Measurements from ENCODE around the gene AVPR1B. TPM values are rescaled to one million over a fixed set of nuclear protein-coding genes. Genes with fewer than 3 reads are reported as not detected.
A peak's percentile ranks its signal among the peaks of the same experiment; 100 is the strongest.

Gene AVPR1B, protein sequence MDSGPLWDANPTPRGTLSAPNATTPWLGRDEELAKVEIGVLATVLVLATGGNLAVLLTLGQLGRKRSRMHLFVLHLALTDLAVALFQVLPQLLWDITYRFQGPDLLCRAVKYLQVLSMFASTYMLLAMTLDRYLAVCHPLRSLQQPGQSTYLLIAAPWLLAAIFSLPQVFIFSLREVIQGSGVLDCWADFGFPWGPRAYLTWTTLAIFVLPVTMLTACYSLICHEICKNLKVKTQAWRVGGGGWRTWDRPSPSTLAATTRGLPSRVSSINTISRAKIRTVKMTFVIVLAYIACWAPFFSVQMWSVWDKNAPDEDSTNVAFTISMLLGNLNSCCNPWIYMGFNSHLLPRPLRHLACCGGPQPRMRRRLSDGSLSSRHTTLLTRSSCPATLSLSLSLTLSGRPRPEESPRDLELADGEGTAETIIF
- under 1 TPM; 0.47 to 0.57 (median 0.51) TPM for polyA plus RNA-seq (ENCODE audit: insufficient read length in 4 of 4)

DNA sequence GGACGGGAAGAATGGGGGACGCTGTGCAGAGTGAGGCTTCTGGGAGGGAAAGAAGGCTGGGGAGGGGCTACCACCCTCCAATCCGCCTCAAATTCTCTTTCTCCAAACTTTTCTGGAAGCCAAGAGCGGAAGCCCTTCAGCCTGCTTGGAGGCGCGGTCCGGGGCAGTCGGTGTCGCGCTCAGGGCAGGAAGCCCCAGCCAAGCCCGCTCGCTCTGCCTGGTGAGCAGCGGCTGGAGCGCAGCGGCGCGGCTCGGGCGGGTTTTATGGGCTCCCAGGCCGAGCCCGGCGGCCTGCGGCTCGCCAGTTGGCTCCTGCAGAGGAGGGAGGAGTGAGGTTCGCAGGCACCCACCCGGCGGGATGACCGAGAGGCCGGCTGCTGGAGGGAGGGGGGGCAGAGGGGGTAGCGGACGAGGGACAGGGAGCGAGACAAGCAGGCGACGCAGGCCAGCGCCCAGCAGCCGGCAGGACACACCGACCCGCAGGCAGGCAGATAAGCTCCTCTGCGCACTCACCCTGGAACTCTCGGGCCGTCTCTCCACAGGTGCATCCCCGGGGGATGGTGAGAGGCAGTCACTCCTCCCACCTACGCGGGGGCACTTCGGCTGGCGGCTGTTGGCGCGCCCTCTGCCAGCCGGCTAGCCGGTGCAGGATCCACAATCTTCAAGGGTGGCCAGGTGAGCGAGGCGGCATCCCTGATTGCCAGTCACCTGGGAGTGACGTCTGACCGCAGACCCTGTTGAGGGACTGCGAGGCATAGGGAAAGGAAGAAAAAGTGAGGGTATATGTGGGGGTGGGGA lies at the start of gene AVPR1B:
TSS of gene AVPR1B (minus strand) at position 238 of the 798 bp plus-strand sequence. CDS start 498 bp downstream, outside the sequence.
- DNase-seq (ENCODE audit: low read depth in 4 of 4, low spot score in 3 of 4): peak; percentile 51 to 69 (median 54)

- no peak for DNase-seq (ENCODE audit: low read depth in 4 of 4, low spot score in 3 of 4)
Observed at GRCh38 chr1:206145771-206146290, 28.6 kb upstream of the AVPR1B start.

DNA sequence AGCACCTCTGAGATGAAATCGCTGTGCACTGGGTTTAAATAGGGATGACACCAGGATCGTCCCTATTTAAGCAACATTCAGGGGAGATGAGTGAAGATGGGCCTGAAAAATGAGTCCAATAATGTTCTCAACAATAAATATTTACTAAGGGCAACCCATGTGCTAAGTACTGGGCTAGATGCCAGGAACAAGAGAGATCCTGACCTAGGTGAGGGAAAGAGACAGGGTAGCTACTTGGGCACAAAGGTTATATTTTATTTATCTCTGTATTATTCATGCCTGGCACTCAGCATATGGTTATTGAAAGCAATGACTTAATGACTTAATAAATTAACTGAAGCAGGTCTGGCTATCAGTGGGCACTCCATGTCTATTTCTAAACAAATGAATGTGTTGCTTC lies 27.4 kb upstream of the AVPR1B start:
- no peak for DNase-seq (ENCODE audit: low read depth in 4 of 4, low spot score in 3 of 4)

DNA sequence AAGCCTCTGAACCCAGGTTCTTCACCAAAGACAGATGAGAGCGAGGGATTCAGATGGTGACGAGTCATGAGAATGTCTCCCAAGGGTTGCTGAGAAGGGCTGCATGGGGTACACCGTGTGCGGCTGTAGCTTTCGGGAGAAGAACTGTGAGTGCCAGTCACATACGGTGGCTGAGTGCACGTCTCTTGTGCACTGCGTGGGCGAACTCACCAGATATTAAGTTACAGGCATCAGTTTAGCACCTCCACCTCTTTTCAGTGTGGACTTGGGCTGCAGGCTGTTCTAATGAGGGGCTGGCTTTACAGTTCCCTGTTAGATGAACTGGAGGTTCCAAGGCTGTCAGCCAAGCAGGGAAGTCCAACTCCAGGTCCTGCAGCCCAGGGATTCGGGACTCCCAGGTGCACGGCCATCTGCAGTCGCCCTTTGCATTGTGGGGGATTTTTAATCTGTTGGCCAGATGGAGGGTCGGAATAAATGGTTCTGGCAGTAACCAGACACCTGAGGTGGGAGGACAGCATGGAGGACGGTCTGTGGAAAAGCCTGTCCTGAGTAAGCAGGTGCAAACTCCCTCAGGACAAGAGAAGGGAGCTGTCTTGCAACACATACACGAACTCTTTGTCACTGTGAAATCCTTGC lies 26.5 kb upstream of the AVPR1B start:
- DNase-seq (ENCODE audit: low read depth in 4 of 4, low spot score in 3 of 4): peak in 2 of 4 donors; percentile 10 to 33

- DNase-seq (ENCODE audit: low read depth in 4 of 4, low spot score in 3 of 4): no peak
Observed at GRCh38 chr1:206142770-206143169, 25.6 kb upstream of the AVPR1B start.

DNA sequence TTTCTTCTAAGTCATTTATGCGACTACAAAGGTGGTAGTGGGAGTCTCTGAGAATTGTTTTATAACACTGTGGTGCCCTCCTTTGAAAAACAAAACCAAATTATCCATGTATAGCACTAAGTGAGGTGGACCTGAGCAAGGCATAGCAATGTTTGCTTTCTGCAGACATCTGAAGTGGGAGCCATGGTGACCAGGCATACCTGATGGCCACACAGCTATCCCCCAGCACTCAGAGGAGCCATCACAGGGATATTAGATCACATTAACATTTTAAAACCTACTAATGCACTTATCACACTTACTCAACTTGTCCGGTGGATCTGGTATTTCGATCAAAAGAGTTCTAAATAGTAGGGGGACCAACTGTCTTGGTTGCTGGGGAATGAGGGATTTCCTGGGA lies 24.8 kb upstream of the AVPR1B start:
- no peak for DNase-seq (ENCODE audit: low read depth in 4 of 4, low spot score in 3 of 4)

DNA sequence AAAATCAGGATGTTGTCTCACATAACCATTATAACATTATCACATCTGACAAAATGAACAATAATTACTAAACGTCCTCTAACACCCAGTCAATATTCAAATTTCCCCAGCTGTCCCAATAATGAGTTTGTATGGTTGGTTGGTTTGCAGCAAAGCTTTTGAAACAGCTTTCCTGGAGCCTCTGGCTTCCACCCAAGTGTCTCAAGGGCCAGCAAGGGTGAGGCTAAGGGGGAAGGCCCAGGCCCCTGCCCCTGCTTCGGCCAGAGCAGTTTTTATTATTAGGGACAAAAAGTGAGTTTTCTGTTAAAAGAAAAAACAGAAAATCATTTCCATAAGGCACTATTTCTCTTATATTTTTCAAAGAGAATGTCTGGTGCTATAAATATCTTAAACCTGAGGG lies 19.1 kb upstream of the AVPR1B start:
- no peak for DNase-seq (ENCODE audit: low read depth in 4 of 4, low spot score in 3 of 4)

DNA sequence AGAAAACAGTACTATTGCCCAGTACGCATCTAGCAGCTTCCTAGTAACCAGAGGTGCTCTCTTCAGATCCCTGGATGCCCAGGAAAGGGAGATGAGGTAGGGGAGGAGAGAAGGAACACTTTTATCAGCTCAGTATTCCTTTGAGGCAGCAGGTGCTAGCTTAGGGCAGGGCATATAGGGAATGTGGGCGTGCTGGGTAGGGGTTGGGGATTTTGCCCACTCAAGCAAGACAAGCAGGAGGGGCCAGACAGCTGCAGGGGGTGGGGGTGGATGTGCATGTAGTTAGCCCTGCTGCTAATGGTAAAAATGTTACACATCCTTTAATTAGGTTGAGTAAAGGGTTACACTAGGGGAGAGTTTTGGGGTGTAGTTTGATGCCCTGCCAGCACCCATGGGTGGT lies 18.1 kb upstream of the AVPR1B start:
- no peak for DNase-seq (ENCODE audit: low read depth in 4 of 4, low spot score in 3 of 4)

GRCh38 chr1:206133751-206134415 lies 16.7 kb upstream of the AVPR1B start:
- DNase-seq (ENCODE audit: low read depth in 4 of 4, low spot score in 3 of 4): no peak

DNA sequence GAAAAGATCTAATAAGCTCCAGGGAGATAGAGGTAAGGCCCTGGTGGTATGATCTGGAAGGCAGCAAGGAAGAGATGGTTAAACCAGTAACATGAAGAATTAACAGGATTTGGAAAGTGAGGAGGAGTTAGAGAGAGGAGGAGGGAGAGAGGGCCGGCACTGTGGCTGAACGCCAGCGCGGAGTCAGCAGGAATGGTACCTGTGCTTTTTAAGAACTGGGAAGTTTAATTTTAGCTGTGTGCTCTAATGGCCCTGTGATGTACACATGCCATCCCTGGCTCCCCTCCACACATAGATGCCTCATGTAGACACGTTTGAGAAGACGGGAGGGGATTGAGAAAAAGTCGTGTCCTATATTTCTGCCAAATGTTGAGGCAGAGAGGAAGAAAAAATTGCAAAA lies 13.8 kb upstream of the AVPR1B start:
- no peak for DNase-seq (ENCODE audit: low read depth in 4 of 4, low spot score in 3 of 4)

- DNase-seq (ENCODE audit: low read depth in 4 of 4, low spot score in 3 of 4): no peak
Observed at GRCh38 chr1:206128196-206128595, 11.0 kb upstream of the AVPR1B start.

DNA sequence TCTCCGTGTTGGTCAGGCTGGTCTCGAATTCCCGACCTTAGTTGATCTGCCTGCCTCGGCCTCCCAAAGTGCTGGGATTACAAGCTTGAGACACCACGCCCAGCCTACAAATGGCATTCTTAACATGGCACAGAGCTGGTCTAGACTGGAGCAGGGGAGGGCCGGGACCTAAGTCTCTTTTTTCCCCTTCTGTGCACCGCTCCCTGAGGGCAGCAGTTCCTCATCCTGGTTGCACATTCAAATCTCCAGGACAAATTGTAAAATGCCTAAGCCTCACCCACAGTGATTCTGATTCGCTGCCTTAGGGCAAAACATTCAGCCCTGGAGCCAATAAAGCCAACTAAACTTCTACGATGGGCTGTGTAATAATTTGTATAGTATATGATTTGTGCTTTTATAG lies 10.1 kb upstream of the AVPR1B start:
- DNase-seq (ENCODE audit: low read depth in 4 of 4, low spot score in 3 of 4): no peak

DNA sequence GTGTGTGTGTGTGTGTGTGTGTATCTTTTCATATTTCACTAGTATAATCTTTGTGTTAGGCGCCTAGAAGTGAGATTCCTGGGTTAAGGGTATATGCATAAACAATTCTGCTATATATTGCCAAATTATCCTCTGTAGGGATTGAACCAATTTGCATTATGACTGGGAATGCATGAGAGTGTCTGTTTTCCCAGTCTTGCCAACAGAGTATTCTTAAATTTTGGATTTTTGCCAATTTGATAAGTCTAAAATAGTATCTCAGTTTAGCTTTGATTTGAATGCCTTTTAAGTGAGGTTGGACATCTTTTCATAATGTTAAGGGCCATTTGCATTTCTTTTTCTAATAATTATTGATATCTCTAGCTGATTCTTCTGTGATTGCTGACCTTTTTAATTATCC lies 8.2 kb upstream of the AVPR1B start:
- no peak for DNase-seq (ENCODE audit: low read depth in 4 of 4, low spot score in 3 of 4)

GRCh38 chr1:206122686-206123085 lies 5.5 kb upstream of the AVPR1B start:
- DNase-seq (ENCODE audit: low read depth in 4 of 4, low spot score in 3 of 4): no peak

- DNase-seq (ENCODE audit: low read depth in 4 of 4, low spot score in 3 of 4): no peak
Observed at GRCh38 chr1:206121269-206121668, 4.1 kb upstream of the AVPR1B start.

DNA sequence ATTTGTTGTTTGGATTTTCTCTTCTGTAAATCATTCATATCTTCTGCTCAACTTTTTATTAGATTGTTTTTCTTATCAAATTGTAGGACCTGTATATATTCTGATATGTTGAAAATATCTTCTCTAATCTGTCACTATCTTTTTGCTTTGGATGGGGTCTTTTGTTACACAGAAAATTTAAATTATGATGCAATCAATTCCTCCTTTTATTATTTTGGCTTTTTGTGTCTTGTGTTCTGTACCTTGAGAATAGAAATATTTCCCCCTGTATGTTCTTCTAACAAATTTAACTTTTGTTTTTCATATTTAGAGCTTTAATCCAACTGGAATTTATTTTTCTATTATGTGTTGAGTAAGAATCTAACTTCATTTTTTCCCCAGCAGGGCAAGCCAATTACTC lies 3.2 kb upstream of the AVPR1B start:
- DNase-seq (ENCODE audit: low read depth in 4 of 4, low spot score in 3 of 4): no peak

GRCh38 chr1:206116873-206117150 lies 376 bp downstream of the AVPR1B start:
- DNase-seq (ENCODE audit: low read depth in 4 of 4, low spot score in 3 of 4): no peak

GRCh38 chr1:206116191-206116872 lies 856 bp downstream of the AVPR1B start:
- no peak for DNase-seq (ENCODE audit: low read depth in 4 of 4, low spot score in 3 of 4)

GRCh38 chr1:206115791-206116190 lies 1.4 kb downstream of the AVPR1B start:
- no peak for DNase-seq (ENCODE audit: low read depth in 4 of 4, low spot score in 3 of 4)
